Hepatocyte (in vitro differentiated cells): Measurements from ENCODE around the gene GNB1L. TPM values are rescaled to one million over a fixed set of nuclear protein-coding genes. Genes with fewer than 3 reads are reported as not detected.
"Not testable (repeated sequence)": the region's sequence is repeated elsewhere in the genome, so short reads cannot be mapped to it uniquely, and the experiment has no call there.

Source experiments
- DNase-seq: peaks from one replicate; pipeline ENCODE4 v3.0.0-alpha.2; 2016; ENCODE audit warnings: low spot score
- H2AFZ ChIP-seq: fragments of 200-600 bp; sonication (generic); 2 replicates; pipeline ENCODE4 v1.6.0; 2016; ENCODE audit warnings: antibody characterized with exemption, mild to moderate bottlenecking
- H3K27ac ChIP-seq: fragments of 200-600 bp; sonication (generic); 2 replicates; pipeline ENCODE4 v1.5.1; 2016; ENCODE audit warnings: mild to moderate bottlenecking
- H3K27me3 ChIP-seq: fragments of 200-600 bp; sonication (generic); 2 replicates; pipeline ENCODE4 v1.6.1; 2016
- H3K36me3 ChIP-seq: fragments of 200-600 bp; sonication (generic); replicated peaks from 2 replicates; pipeline ENCODE4 v1.5.1; 2016; ENCODE audit warnings: low read depth; ENCODE audit not compliant: insufficient read depth
- H3K4me1 ChIP-seq: fragments of 200-600 bp; sonication (generic); 2 replicates; pipeline ENCODE4 v1.5.1; 2016; ENCODE audit warnings: mild to moderate bottlenecking, moderate library complexity; ENCODE audit not compliant: insufficient read depth
- H3K4me2 ChIP-seq: fragments of 200-600 bp; sonication (generic); 2 replicates; pipeline ENCODE4 v1.6.0; 2016
- H3K4me3 ChIP-seq: fragments of 200-600 bp; sonication (generic); 2 replicates; pipeline ENCODE4 v1.5.1; 2016; ENCODE audit warnings: mild to moderate bottlenecking
- H3K79me2 ChIP-seq: fragments of 200-600 bp; sonication (generic); 2 replicates; pipeline ENCODE4 v1.6.0; 2017; ENCODE audit warnings: mild to moderate bottlenecking
- H3K9me2 ChIP-seq: fragments of 200-600 bp; sonication (generic); replicated peaks from 2 replicates; pipeline ENCODE4 v1.6.0; 2017; ENCODE audit warnings: mild to moderate bottlenecking; ENCODE audit not compliant: insufficient read depth
- H3K9me3 ChIP-seq: fragments of 200-600 bp; sonication (generic); 2 replicates; pipeline ENCODE4 v1.5.1; 2016; ENCODE audit warnings: low read depth, mild to moderate bottlenecking
- H4K20me1 ChIP-seq: fragments of 200-600 bp; sonication (generic); 2 replicates; pipeline ENCODE4 v1.6.0; 2016; ENCODE audit warnings: mild to moderate bottlenecking; ENCODE audit not compliant: insufficient read depth, poor library complexity, severe bottlenecking
- CTCF ChIP-seq: fragments of 200-600 bp; sonication (generic); IDR thresholded peaks from 2 replicates; pipeline ENCODE4 v1.5.1; 2016; ENCODE audit warnings: antibody characterized with exemption, mild to moderate bottlenecking; ENCODE audit not compliant: poor library complexity
- EZH2 ChIP-seq: fragments of 200-600 bp; sonication (generic); IDR thresholded peaks from 2 replicates; pipeline ENCODE4 v1.6.1; 2016; ENCODE audit warnings: antibody characterized with exemption, mild to moderate bottlenecking, borderline replicate concordance
- EZH2phosphoT487 ChIP-seq: fragments of 200-600 bp; sonication (generic); IDR thresholded peaks from one replicate; pipeline ENCODE4 v1.6.1; 2018; ENCODE audit warnings: antibody characterized with exemption, mild to moderate bottlenecking, low read depth, moderate library complexity; ENCODE audit not compliant: unreplicated experiment, severe bottlenecking
- WGBS: methylation state at CpG from one replicate; pipeline ENCODE4 v1.1.6; 2016; ENCODE audit warnings: low lambda C conversion rate; ENCODE audit errors: missing lambda C conversion rate; 5-methylcytosine and 5-hydroxymethylcytosine counted together
- polyA plus RNA-seq: library from polyadenylated mRNA; unstranded; fragments of >200 nt; fragmentation: Nextera tagmentation; extraction: Ambion mirVana; gene quantifications from 2 replicates; pipeline ENCODE4 v1.2.1, GENCODE V29; 2016
- total RNA-seq: library from RNA; depleted of rRNA; stranded (reverse); fragments of >200 nt; gene quantifications from 2 replicates; pipeline ENCODE4 v1.2.3, GENCODE V29; 2014

The GNB1L gene
- total and polyA plus RNA-seq, 2 experiments from 2014 or later = 4.1 to 8.5 TPM

- Histone ChIP-seq H3K4me2 (no peak overlapping the region), H3K79me2 (no peaks in the 10 kb centered on the region)
- WGBS = 73% methylated on average over 4 of the region's 4 CpGs
Observed at GRCh38 chr22:19840059-19840458, 14.6 kb downstream of the GNB1L start.

GRCh38 chr22:19837915-19838314, 16.8 kb downstream of the GNB1L start:
- H3K36me3 ChIP-seq = no peaks in the 10 kb centered on the region
- no peak overlapping the region for H3K4me2 ChIP-seq
- no peaks in the 10 kb centered on the region for H3K4me1 ChIP-seq
- H3K9me3 ChIP-seq = no peaks in the 10 kb centered on the region
- no peaks in the 10 kb centered on the region for H4K20me1 ChIP-seq
- H3K4me3 ChIP-seq = no peak overlapping the region
- H3K79me2 ChIP-seq = no peaks in the 10 kb centered on the region
- 94% methylated on average over 6 of the region's 6 CpGs for WGBS
- no peak overlapping the region for H3K27ac ChIP-seq
- H2AFZ ChIP-seq = no peak overlapping the region
- H3K9me2 ChIP-seq = no peaks in the 10 kb centered on the region
- DNase-seq = no peak
- H3K27me3 ChIP-seq = no peaks in the 10 kb centered on the region
- TF ChIP-seq EZH2phosphoT487 (no peak), EZH2 (no peak), CTCF (no peak)

More at GRCh38 chr22:19840059-19840458, 14.6 kb downstream of the GNB1L start:
- Histone ChIP-seq H3K4me3 (no peak overlapping the region), H3K9me3 (no peaks in the 10 kb centered on the region), H3K4me1 (no peaks in the 10 kb centered on the region), H3K36me3 (no peaks in the 10 kb centered on the region), H3K27ac (no peak overlapping the region), H4K20me1 (no peaks in the 10 kb centered on the region), H3K27me3 (no peaks in the 10 kb centered on the region), H3K9me2 (no peaks in the 10 kb centered on the region), H2AFZ (no peak overlapping the region)
- DNase-seq = no peak
- no peak for TF ChIP-seq EZH2phosphoT487
- no peak for TF ChIP-seq CTCF
- TF ChIP-seq EZH2 = no peak

GRCh38 chr22:19836512-19836911, 18.2 kb downstream of the GNB1L start:
- TF ChIP-seq CTCF = no peak
- TF ChIP-seq EZH2phosphoT487 = no peak
- no peak for TF ChIP-seq EZH2
- Histone ChIP-seq H3K4me3 (no peak overlapping the region), H3K4me1 (no peaks in the 10 kb centered on the region), H3K27me3 (no peaks in the 10 kb centered on the region), H4K20me1 (no peaks in the 10 kb centered on the region), H3K4me2 (no peak overlapping the region), H3K27ac (no peak overlapping the region), H3K9me3 (no peaks in the 10 kb centered on the region), H2AFZ (no peak overlapping the region), H3K79me2 (no peaks in the 10 kb centered on the region), H3K9me2 (no peaks in the 10 kb centered on the region), H3K36me3 (no peaks in the 10 kb centered on the region)
- no peak for DNase-seq

GRCh38 chr22:19834599-19834998, 20.1 kb downstream of the GNB1L start:
- Histone ChIP-seq H3K36me3 (no peaks in the 10 kb centered on the region), H3K9me2 (no peaks in the 10 kb centered on the region), H2AFZ (no peak overlapping the region), H3K4me1 (no peaks in the 10 kb centered on the region), H3K27me3 (no peaks in the 10 kb centered on the region), H3K79me2 (no peaks in the 10 kb centered on the region), H3K4me3 (no peak overlapping the region), H3K9me3 (no peaks in the 10 kb centered on the region), H3K27ac (no peak overlapping the region), H3K4me2 (no peak overlapping the region), H4K20me1 (no peaks in the 10 kb centered on the region)
- DNase-seq = no peak
- TF ChIP-seq EZH2phosphoT487 (no peak), CTCF (no peak)

- not testable (repeated sequence) for H3K9me2 ChIP-seq, H2AFZ ChIP-seq, H3K4me3 ChIP-seq, DNase-seq, H3K4me1 ChIP-seq, H4K20me1 ChIP-seq, H3K27ac ChIP-seq, H3K9me3 ChIP-seq, H3K79me2 ChIP-seq, H3K36me3 ChIP-seq, H3K27me3 ChIP-seq, H3K4me2 ChIP-seq
- 96% methylated on average over 9 of the region's 9 CpGs for WGBS
Observed at GRCh38 chr22:19833327-19833726, 21.3 kb downstream of the GNB1L start.
